GOT3 (cell line): ENCODE data around the gene SNED1.

ENCODE experiments used
- DNase-seq: peaks from one replicate; lab custom pipeline; 2025; ENCODE audit warnings: mixed read lengths; lab: John Stamatoyannopoulos, UW

SNED1 gene

GRCh38 chr2:241048149-241048948, 49.9 kb downstream of the SNED1 start:
- no peak for DNase-seq

GRCh38 chr2:241048949-241049343, 50.5 kb downstream of the SNED1 start:
- no peak for DNase-seq

- no peak for DNase-seq
Observed at GRCh38 chr2:241049739-241050623, 51.6 kb downstream of the SNED1 start.

GRCh38 chr2:241050624-241051577, 52.5 kb downstream of the SNED1 start:
- DNase-seq, result no peak

GRCh38 chr2:241051578-241052487, 53.4 kb downstream of the SNED1 start:
- no peak for DNase-seq

GRCh38 chr2:241052677-241053360, 54.4 kb downstream of the SNED1 start:
- DNase-seq, result no peak

GRCh38 chr2:241053576-241054251, 55.3 kb downstream of the SNED1 start:
- DNase-seq, result no peak

- DNase-seq, result no peak
Observed at GRCh38 chr2:241061275-241061674, 62.9 kb downstream of the SNED1 start.

GRCh38 chr2:241062389-241063092, 64.1 kb downstream of the SNED1 start:
- no peak for DNase-seq

GRCh38 chr2:241063093-241063551, 64.7 kb downstream of the SNED1 start:
- DNase-seq, result no peak

GRCh38 chr2:241063587-241063986, 65.2 kb downstream of the SNED1 start:
- DNase-seq, result no peak

- DNase-seq, result no peak
Observed at GRCh38 chr2:241064008-241064801, 65.8 kb downstream of the SNED1 start.

GRCh38 chr2:241064802-241065354, 66.5 kb downstream of the SNED1 start:
- no peak for DNase-seq

GRCh38 chr2:241065355-241065803, 67.0 kb downstream of the SNED1 start:
- no peak for DNase-seq

- DNase-seq, result no peak
Observed at GRCh38 chr2:241066171-241066892, 67.9 kb downstream of the SNED1 start.

- DNase-seq, result no peak
Observed at GRCh38 chr2:241066893-241067341, 68.5 kb downstream of the SNED1 start.
